Stimulated activated CD4-positive, alpha-beta T cell treated with anti-CD3 and anti-CD28 coated beads, Interleukin-4, amount 100 ng/mL, for 48 hours (primary cell): Measurements from ENCODE around the gene SMIM5.

Experiments
- DNase-seq, 2 donors: peaks; one replicate each; pipeline ENCODE4 v3.0.0-alpha.2; 2020; ENCODE audit warnings: low read depth in 2 of 2

Gene SMIM5

GRCh38 chr17:75667825-75668224, 34.6 kb downstream of the SMIM5 start:
- no peak for DNase-seq

GRCh38 chr17:75668489-75668888, 35.3 kb downstream of the SMIM5 start:
- DNase-seq = no peak

- no peak for DNase-seq
Observed at GRCh38 chr17:75670868-75671267, 37.6 kb downstream of the SMIM5 start.

- DNase-seq = no peak
Observed at GRCh38 chr17:75672011-75672410, 38.8 kb downstream of the SMIM5 start.

GRCh38 chr17:75673487-75673886, 40.3 kb downstream of the SMIM5 start:
- no peak for DNase-seq

- DNase-seq = no peak
Observed at GRCh38 chr17:75676461-75676860, 43.2 kb downstream of the SMIM5 start.

- no peak for DNase-seq
Observed at GRCh38 chr17:75679706-75680211, 46.5 kb downstream of the SMIM5 start.

GRCh38 chr17:75680431-75680830, 47.2 kb downstream of the SMIM5 start:
- DNase-seq = no peak

GRCh38 chr17:75681289-75681688, 48.1 kb downstream of the SMIM5 start:
- DNase-seq = no peak

- DNase-seq = no peak
Observed at GRCh38 chr17:75683583-75683982, 50.3 kb downstream of the SMIM5 start.

GRCh38 chr17:75684249-75684648, 51.0 kb downstream of the SMIM5 start:
- no peak for DNase-seq

GRCh38 chr17:75684924-75685323, 51.7 kb downstream of the SMIM5 start:
- no peak for DNase-seq

GRCh38 chr17:75685499-75685898, 52.3 kb downstream of the SMIM5 start:
- no peak for DNase-seq

GRCh38 chr17:75688209-75688825, 55.1 kb downstream of the SMIM5 start:
- DNase-seq = no peak

GRCh38 chr17:75689441-75689873, 56.2 kb downstream of the SMIM5 start:
- DNase-seq = peak in 1 of 2 donors; percentile 7
